Forelimb muscle (tissue), 1 donor: ENCODE results near the gene DMRT1. TPM values are rescaled to one million over a fixed set of nuclear protein-coding genes. Genes with fewer than 3 reads are reported as not detected.

Source experiments
- DNase-seq: peaks from one replicate; pipeline ENCODE4 v3.0.0-alpha.2; 2013; ENCODE audit warnings: low read depth
- polyA plus RNA-seq: library from polyadenylated mRNA; unstranded; fragments of 120-200 nt; gene quantifications from one replicate; pipeline ENCODE4 v1.2.1, GENCODE V29; 2013; ENCODE audit not compliant: insufficient read length

The DMRT1 gene
- polyA plus RNA-seq, 1 donor: not detected

GRCh38 chr9:922171-922570 is 80.7 kb downstream of the DMRT1 start:
- DNase-seq: no peak

- no peak for DNase-seq
Measured at GRCh38 chr9:922731-923130, 81.2 kb downstream of the DMRT1 start.

GRCh38 chr9:926976-927375 is 85.5 kb downstream of the DMRT1 start:
- DNase-seq: no peak

- no peak for DNase-seq
Measured at GRCh38 chr9:928363-929042, 87.0 kb downstream of the DMRT1 start.

- no peak for DNase-seq
Measured at GRCh38 chr9:929719-930118, 88.2 kb downstream of the DMRT1 start.

GRCh38 chr9:933356-933755 is 91.9 kb downstream of the DMRT1 start:
- no peak for DNase-seq

DNA sequence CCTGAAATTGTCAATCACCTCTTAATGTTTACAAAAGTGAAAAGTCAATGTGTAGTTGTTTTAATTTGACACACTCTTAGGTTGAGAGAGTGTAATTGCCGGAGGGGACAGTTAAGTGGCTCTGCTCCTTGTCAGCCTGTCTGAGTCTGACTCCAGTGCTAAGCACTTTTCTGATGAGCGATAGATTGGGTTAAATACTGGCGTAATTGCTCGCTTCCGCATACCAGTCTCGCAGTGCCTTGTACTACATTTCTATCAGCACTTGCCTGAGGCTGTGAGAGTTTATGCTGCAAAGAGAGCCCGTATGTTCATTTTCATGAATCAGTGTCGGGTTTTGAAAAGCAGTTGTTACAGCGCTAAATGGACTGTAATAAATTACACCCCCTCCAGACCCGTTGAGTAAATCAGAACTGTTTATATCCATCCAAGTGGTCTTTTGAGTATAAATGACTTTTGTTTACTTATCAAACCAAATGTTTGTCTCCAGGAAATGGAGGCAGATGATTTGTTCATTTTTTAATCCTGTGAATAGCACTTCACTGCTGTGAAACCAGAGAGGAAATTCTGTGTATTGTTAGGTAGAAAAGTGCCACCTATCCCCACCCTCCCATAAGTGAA is 94.0 kb downstream of the DMRT1 start:
- DNase-seq: no peak

- no peak for DNase-seq
Measured at GRCh38 chr9:942805-943580, 101.5 kb downstream of the DMRT1 start.

- no peak for DNase-seq
Measured at GRCh38 chr9:947985-948384, 106.5 kb downstream of the DMRT1 start.

DNA sequence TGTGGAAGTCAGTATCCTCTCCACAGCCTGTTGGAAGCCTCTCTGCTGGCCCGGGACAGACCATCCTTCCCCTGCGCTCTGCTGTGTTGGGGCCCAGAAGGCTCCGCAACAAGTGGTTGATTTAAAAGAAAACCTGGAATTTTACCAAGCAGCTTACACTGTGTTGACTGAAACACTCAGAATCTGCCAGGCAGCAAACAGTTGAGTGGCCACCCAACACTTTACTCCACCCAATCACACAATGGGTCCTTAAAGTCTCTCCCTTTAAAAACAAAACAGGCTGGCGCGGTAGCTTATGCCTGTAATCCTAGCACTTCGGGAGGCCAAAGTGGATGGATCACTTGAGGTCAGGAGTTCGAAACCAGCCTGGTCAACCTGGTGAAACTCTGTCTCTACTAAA is 107.0 kb downstream of the DMRT1 start:
- DNase-seq: no peak

GRCh38 chr9:950139-950538 is 108.6 kb downstream of the DMRT1 start:
- no peak for DNase-seq

DNA sequence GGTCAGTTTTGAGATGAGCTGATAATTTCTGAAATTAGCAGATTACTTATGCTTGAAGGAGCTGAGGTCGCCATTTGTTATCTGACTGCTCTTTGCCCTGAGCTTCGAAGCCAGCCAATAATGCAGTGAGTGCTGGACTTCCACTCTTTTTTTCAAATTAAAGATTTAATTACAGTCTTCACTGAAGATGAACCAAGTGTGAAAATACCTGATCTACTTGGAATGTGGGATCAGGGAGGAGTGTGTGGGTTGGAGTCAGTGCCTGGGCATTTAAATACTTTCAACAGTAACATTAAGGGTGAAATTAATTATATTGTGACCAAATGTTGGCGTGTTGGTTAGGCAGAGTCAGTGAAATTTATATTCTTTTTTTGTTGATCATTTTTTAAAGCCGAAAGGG is 111.0 kb downstream of the DMRT1 start:
- no peak for DNase-seq

DNA sequence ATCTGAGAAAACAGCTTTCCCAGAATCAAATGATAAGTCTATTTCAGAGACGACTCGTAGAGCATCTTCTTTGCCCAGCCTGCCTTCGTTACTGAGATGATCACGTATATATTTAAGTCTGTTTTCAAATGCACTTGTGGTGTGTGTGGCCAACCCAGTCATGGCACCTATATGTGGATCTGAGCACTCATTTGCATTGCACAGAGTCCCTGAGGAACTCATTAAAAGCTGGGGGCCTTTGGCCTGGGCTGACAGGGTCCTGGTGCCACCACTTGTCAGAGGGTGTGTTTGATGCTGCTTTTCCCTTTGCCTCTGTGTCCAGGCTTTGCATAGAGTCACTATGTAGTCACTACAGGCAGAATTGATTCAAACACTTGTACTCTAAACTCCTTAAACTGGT is 117.6 kb downstream of the DMRT1 start:
- no peak for DNase-seq

GRCh38 chr9:959914-960313 is 118.4 kb downstream of the DMRT1 start:
- no peak for DNase-seq

DNA sequence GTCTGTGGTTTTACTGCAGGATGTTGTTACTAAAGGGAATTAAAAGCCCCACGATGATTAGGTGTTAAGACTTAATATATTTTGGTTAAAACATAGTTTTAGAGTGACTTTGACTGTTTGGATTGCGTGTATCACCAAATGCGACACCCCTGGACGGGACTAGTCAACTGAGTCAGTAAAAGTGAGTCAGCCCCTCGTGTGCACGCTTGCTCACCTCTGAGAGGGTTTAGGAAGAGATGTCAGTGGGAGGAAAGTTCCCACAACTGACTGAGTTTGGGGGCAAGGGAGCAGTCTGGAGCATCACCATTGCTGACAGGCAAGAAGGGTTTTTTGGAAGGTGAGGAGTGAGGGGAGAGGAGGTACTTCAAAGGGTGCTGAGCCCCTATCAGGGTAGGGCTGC is 120.5 kb downstream of the DMRT1 start:
- no peak for DNase-seq

DNA sequence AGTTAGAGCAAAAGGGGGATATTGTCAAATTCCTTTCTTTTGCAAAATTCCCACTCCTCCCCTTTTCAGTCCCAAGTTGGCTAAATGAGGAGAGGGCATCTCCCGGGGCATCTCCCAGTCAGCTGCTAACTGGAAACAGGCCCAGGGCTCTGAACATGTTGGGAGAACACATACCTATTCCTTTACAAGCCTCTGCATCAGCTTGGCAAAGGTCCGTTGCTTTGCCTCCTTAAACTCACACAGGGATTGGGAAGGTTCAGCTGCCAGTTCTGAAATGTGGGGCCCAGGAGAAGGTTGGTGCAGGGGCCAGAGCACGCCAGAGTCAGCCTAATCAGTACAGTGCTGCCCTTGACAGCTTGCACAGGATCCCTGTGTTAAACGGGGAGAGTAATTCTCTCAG is 124.0 kb downstream of the DMRT1 start:
- DNase-seq: no peak

DNA sequence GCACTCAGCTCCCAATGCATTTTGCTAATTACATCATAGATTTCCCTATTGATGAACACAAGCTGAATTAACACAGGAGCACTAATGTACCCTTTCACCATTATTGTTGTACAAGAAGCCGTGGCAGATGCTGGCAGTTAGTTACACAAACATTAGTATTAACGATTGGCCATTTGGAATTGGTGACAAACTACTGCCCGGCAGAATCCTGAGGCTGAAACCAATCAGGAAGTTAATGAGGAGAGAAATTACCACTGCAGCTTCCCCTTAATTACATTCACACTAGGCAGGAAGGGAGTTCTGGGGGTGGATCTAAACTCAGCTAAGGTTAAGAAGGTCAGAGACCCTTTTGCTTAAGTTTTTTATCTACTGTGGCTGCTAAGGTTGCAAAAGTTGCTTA is 125.4 kb downstream of the DMRT1 start:
- no peak for DNase-seq

GRCh38 chr9:967436-967835 is 125.9 kb downstream of the DMRT1 start:
- no peak for DNase-seq

- DNase-seq: no peak
Measured at GRCh38 chr9:967903-968641, 126.6 kb downstream of the DMRT1 start.

DNA sequence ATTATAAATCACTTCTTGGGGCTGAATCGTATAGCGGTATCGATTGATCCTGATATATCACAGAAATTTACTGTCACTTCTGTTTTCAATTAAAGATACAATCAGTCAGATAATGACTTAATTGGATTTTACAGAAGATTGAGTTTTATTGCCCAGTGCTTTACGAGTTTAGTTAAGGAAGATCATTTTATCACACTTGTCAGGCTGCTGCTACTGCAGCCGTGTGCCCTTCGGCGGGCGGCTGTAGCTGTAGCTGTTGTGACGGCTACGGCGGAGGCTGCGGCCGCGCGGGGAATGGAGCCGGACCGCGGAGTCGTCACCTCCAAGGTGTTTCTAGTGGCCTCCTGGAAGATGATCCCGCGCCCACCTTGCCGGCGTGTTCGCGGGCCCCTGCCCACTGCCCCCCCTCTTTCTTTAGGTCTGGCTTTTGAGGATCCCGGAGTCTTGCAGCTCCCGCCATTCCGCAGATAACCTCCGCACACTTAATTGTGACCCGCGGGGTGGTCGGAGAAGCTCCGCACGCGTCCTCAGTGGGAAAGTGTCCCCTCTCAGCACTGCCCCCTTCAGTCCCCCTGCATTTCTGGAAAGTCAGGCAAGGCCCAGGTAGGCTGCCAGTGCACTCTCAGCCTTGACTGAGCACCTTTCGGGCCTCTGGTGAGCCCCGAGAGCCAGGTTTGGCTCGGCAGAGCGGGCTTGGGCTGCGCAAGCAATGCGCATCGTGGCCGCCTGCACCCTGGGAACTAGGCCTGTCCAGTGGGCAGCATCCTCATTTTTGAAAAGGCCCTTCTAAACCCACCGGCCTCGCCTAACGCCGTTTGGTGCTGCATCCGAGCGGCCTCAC is 128.0 kb downstream of the DMRT1 start:
- no peak for DNase-seq
